Midbrain (tissue), 1 donor: Measurements from ENCODE around the gene PEX3.
"Not testable (repeated sequence)": the region's sequence is repeated elsewhere in the genome, so short reads cannot be mapped to it uniquely, and the experiment has no call there.

Experiments
- DNase-seq: peaks from one replicate; lab custom pipeline; 2025; lab: John Stamatoyannopoulos, UW

Gene PEX3

DNA sequence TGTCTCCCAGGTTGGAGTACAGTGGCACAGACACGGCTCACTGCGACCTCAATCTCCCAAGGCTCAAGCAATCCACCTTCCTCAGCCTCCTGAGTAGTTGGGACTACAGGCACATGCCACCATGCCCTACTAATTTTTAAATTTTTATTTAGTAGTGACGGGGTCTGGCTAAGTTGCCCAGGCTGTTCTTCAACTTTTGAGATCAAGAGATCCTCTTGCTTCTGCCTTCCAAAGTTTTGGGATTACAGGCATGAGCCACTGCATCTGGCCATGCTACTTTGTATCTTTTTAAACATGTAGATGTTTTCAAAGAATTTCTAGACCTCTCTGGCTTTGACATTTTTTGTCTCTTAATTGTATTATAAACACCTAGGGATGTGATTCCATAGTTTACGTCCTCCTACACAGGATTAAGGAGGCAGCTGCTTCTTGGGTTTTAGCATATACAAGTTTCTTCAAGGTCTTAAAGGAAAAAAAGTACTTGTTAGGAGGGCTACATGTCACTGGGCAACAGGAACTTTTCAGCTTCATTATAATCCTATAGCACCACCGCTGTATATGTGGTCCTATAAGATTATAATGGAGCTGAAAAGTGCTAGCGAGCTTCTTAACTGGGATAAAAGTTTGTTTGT lies 1.4 kb upstream of the PEX3 start:
- no peak for DNase-seq

DNA sequence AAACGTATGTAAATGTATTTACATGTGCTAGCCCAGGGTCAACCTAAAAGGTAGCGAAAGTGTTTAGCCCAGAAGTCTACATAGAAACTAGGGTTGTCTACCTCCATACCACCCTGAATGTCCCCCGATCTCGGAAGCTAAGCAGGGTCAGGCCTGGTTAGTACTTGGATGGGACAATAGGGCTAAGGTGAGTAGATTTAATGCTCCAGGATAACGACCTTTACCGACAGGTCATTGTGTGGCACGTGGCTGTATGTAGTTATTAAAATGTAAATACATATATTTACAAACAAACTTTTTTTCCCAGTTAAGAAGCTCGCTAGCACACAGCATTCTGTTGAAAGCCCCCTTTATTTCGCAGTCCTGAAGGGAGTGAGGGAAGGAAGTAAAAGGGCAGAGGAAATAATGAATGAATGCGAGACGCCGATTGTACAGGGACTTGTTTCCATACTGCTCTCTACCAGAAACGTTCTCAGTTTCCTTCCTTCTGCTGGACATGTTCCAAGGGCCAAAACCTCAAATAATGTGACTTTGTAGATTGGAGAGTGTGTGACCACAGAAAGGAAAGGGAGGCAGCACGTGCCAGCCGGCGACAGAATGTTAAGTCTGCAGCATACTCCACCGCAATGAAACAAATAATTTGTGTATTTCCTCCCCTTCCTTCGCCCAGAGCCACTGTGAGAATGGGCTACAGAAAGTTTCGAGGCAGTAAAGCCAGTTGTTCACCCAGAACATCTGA lies 722 bp upstream of the PEX3 start:
- no peak for DNase-seq

DNA sequence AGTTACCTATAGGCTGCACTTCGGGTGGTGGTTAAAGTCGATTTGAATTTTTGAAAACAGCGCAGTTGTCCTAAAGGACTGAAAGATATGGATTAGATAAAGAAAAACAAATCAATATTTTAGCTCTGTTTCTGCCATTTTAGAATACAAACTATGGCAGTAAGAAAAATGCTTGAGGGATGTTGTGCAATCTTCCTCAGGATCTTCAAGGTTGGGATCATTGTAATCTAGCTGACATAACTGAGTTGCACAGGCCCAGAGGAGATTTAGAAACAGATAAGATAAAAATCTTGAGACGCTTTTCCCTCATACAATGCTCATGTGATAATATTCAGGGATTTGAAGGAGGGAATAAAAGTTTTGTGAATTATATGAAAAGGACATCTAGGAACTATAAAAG lies 926 bp downstream of the PEX3 start:
- no peak for DNase-seq

DNA sequence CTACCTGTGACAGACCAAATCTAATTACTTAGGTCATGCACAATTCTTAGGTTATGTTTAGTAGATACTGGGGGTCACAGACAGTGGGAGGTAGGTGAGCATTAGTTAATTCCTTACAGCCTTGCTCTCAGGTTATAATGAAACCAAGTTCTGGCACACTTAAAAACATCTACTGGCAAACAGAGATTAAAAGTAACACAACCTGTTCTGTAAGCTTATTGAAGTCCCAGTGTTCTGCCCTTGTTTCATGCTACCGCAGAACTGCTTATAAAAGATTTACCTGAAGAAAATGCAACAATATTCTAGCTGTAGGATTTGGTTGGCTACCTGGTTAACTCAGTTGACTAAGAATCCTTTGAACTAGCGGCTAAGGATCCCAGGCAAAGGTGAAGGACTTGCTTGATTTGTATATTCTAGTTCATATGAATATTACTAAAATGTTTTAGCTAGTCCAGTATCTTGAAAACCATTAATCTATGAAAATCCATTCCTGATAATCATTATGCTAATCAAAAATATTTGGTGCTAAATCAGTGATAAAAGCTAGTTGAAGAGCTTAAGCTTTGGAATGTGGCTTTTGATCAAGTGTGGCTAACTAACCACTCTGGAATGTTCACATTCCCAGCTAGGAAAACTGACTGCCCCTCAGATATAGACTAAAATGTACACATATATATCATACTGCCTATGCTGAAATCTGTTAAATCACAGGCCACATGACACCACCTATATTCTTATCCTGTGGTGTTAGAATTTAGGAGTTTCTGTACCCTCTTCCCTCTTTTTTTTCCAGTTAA lies 7.2 kb downstream of the PEX3 start:
- DNase-seq = no peak

DNA sequence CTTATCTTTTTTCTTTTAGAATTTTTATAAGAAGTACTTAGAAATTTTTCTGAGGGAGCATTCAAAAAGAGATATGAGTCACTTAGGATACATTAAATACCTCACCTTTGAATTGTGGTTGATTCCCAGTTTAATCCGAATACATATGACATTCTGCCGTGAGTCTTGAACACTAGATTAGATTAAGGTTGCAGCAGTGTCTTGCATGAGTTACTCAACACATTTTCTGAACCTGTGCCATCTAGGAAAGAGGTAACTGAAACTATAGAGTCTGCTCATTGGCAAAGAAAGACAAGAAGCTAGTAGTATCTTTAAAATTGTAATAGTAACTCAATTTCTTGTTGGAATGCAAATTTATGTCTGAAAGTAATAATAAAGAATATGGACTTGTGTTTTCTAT lies 14.9 kb downstream of the PEX3 start:
- DNase-seq = no peak

DNA sequence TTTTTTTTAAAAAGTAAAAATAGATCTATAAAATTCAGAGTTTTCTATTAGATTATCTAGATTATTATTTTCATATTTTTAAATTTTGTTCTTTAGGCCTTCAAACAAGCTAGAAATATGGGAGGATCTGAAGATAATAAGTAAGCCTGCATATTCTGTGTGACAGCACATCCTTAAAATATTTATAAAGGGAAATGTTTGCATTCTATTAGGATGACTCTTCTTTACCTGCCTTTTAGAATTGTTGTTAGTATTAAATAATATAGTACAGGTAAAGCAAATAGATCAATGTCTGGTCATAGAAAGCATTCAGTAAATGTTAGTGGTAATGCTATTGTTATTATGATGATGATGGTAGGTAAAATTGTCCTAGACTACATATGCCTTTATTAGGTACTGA lies 17.4 kb downstream of the PEX3 start:
- no peak for DNase-seq

DNA sequence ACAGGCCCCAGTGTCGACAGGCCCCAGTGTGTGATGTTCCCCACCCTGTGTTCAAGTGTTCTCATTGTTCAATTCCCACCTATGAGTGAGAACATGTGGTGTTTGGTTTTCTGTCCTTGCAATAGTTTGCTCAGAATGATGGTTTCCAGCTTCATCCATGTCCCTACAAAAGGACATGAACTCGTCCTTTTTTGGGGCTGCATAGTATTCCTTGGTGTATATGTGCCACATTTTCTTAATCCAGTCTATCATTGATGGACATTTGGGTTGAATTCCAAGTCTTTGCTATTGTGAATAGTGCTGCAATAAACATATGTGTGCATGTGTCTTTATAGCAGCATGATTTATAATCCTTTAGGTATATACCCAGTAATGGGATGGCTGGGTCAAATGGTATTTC lies 18.2 kb downstream of the PEX3 start:
- DNase-seq = not testable (repeated sequence)

DNA sequence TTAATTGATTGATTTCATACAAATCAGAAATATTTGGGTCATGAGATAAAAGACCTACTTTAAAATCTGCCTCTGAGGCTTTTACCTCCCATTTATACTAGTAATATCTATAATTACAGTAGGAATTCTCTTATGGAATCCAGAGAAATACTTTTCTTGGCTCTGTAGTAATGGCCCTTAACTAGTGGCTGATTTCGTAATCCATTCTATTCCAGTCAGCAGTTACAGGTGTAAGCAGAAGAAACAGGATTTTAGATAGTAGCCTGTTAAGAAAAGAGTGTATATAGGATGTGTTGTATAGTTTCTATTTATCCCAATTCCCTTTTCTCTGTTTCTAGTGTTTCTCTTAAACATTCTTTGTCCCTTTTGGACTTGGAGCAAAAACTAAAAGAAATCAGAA lies 21.2 kb downstream of the PEX3 start:
- DNase-seq = no peak

DNA sequence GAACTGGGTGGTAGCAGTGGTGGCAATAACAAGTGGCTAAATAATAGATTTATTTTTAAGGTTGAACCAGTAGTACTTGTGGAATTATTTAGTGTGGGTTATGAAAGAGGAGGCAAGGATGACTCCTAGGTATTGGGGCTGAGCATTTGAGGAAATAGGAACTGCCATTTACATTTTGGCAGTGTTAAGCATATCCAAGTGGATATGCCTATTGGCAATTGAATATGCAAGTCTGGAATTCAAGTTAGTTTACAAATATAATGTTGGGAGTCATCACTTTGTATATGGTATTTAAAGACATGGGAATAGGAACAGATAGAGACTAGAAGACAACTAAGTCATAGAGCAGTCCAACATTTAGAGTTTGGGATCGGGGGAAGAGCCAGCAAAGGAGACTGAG lies 25.9 kb downstream of the PEX3 start:
- DNase-seq = no peak

DNA sequence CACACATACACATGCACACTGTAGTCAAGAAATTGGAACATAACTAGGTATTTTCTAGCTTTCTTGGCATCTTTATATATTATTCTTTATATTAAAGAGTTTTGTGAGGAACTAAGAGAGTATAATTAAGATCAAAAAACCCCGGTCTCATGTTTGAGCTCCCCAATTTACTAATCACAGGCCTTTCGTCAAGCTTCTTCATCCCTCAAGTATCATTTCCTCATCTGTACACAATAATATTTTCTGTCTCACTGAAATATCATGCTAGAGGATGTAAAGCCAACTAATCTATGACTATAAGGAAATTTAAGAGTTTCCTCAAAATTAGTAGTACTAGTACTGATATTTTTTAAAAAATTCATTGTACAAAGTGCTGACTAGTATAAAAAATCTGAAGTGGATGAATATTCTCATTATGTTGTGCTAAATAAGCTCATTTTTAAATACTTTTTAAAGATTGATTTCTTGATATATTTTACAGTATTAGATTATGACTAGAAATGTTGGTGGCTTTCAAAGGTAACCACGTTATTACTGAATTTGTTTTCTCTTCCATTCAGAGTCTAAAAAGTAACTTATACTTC lies 28.0 kb downstream of the PEX3 start:
- DNase-seq = no peak

DNA sequence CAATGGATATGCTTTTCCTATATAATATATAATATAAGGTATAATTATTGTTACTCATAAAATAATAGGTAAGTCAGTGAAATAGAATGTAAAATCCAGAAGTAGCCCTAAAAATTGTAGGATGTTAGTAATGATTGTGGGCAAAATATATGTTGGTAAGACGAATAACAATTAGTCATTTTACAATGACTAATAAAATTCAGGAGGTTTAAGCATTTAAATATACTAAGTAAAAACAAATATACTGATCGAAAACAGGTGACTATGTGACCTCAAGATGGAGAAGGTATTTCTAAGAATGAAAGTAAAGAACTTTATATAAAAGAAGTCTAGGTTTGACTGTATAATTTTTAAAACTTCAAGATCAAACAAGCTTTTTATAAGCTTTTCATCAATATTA lies 32.0 kb downstream of the PEX3 start:
- DNase-seq = no peak

DNA sequence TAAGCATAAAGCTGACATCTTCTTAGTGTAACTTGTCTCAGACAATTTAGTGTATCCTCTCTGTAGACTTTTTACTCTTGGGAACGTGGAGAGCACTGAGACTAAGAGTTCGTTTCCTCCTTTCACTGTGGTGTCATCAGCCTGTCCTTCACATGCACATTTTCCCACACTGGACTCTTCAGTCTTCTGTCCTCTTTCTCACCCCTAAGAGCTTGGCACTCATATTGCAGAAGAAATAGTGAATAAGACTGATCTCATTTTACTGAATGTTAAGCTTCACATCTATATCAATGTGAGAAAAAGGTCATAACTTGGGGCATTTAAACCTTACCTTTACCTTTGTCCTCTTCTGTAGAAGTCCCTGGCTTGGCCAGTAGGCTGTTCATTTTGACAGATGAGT lies 35.4 kb downstream of the PEX3 start:
- no peak for DNase-seq

DNA sequence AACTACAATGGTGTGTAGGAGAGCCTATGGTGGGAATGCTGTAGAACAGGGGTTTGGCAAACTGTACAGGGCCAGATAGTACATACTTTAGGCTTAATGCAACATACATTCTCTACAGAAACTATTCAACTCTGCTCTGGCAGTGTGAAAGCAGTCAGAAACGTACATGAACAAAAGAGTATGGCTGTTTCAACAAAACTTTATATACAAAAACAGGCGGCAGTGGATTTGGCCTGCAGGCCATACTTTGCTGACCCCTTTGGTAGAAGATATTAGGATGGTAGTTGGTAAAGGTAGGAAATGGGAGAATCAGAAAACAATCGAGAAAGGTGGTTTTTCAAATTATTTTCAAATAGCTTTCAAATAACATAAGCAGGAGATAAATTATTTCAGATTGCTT lies 36.1 kb downstream of the PEX3 start:
- no peak for DNase-seq

DNA sequence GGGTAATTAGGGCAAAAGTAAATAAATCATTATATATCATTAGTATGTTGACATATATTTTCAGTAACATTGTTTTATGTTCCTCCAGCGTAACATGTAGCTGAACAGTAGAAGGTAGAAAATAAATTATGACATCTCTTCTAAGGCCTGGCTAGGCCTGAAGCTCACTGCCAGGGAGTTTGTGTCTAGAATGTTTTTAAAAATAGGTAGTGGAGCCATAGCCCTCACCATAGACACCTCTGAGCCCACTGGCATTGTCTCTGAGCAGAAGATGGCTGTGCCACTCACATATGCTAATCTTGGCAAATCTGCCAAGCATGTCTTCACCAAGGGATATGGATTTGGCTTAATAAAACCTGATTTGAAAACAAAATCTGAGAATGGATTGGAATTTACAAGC lies 39.6 kb downstream of the PEX3 start:
- no peak for DNase-seq

DNA sequence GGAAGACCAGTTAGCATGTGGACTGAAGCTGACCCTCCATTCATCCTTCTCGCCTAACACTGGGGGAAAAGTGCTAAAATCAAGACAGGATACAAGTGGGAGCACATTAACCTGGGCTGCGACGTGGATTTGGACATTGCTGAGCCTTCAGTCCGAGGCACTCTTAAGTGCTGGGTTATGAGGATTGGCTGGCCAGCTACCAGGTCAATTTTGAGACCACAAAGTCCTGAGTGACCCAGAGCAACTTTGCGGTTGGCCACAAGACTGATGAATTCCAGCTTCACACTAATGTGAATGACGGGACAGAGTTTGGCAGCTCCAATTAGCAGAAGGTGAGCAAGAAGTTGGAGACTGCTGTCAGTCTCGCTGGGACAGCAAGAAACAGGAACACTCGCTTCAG lies 40.2 kb downstream of the PEX3 start:
- DNase-seq = no peak

DNA sequence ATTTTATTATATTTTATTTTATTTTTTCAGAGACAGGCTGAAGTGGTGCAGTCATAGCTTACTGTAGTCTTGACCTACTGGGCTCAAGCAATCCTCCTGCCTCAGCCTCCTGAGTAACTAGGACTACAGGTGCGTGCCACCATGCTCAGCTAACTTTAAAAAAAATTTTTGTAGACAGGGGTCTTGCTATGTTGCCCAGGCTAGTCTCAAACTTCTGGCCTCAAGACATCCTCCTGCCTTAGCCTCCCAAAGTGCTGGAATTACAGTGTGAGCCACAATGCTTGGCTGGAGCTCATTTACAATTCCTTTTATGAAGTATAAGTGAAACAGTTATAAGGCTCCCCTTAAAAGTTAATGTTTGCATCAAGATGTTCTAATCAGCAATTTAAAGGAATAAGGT lies 46.4 kb downstream of the PEX3 start:
- DNase-seq = no peak

DNA sequence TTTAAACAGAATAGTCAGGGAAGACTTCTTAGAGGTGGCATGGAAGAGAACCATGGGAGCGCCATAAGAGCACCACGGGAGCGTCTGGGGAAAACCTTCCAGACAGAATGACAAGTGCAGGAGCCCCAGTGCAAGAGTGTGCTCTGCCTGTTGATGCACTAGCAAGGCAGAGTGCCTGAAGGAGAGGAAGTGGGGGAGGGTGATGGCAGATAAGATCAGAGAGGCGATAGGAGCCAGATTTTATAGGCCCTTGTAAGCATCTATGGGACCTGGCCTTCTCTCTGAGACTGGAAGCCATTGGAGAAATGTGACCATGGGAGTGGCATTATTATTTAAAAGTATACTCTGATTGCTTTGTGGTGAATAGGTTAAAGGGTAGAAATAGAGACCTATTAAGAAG lies 47.8 kb downstream of the PEX3 start:
- DNase-seq = no peak

DNA sequence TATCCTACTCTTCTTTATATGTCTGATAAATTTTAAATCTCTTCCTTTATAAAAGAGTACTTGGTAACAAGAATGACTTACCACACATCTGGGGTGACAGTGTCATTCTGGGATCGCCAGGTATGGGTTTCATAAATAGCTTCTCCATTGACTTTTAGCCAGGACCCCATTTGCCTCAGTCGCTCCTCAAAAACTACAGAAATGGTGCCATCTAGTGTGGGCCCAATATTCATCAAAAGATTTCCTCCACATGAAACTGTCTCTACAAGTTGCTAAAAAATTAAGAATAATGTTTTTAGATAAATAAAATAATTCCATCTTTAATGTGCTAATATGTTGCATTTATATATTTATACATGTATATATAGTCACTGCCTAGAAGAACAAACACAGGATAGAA lies 51.2 kb downstream of the PEX3 start:
- DNase-seq = no peak

DNA sequence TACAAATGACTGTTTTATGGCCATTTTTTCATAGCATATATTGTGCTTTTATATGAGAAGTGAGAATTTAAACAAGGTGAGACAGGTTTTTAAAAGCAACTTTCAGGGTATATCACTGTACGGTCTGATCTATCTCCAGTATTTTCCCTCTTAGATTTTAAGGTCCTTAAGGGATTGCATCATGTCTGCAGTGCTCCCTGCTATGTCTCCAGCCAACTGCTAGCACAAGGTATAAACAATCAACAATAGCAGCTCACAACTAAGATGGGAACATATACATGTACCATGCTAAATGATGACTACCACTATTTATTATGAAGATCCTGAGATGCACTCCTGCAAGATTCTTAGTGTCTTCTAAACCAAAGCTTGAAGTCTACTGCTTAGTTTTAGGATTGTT lies 53.8 kb downstream of the PEX3 start:
- no peak for DNase-seq

DNA sequence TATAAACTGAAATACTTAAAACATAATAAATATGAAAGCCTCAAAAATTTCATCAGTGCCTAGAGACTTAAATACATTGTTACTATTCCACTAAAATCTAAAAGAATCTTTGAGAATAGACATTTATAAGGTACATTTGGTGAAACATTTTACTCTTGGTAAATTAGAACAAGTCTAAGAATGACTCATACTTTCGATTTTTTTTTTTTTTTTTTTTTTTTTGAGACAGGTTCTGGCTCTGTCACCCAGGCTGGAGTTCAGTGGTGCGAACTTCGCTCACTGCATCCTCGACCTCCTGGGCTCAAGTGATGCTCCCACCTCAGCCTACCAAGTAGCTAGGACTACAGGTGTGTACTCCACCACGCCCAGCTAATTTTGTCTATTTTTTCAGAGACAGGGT lies 54.5 kb downstream of the PEX3 start:
- DNase-seq = no peak

DNA sequence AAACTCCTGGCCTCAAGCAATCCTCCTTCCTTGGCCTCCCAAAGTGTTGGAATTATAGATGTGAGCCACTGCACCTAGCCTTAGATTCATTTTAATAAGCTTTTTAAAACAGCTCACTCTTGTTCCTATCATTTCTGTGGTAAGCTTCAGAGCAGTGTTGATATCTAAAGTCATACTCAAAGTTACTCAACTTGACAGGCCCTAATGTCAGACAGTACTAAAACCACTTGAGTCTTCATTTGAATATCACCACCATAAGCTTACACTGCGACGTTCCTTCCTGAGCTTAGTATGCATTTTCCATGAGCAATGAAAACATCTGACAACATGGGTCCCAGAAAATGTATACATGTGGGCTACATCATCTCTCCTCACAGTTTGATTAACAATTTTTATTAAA lies 54.9 kb downstream of the PEX3 start:
- DNase-seq = no peak

DNA sequence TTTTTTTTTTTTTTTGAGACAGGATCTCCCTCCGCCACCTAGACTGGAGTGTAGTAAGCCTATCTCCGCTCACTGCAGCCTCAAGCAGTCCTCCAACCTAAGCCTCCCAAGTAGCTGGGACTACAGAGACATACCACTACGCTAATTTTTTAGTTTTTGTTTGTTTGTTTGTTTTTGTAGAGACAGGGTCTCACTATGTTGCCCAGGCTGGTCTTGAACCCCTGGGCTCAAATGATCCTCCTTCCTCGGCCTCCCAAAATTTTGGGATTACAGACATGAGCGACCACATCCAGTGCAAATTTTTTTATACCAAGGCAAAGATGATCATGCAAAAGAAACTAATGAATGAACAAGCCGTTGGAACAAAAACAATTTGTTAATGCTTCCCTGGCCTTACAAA lies 55.6 kb downstream of the PEX3 start:
- no peak for DNase-seq

DNA sequence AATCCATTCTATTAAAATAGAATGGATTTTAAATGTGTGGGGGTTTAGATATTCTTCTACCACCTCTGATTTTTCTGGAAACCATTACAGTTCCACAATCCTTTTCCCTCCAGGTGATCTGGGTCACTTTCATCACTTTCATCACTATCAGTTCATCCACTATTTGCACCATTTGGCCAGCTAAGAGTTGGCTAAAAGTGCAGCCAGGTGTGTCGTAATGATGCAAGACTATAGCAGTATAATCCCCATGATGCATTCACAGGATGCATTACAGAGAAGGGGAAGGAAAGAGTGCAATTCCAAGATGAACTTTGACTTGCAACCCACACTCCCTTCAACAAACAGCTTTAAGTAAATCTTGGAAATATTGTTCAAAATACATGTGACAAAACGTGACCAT lies 56.0 kb downstream of the PEX3 start:
- no peak for DNase-seq
